Transverse colon (tissue), 4 donors: ENCODE data around the gene RSPH9.

ENCODE experiments used
- EP300 ChIP-seq: sonication (generic); formaldehyde crosslinking; IDR thresholded peaks from one replicate; pipeline ENCODE4 v1.6.1; 2017; ENCODE audit warnings: antibody characterized with exemption, low read depth
- POLR2A ChIP-seq: fragments of 450-650 bp; IDR thresholded peaks from one replicate; pipeline ENCODE4 v1.6.1; 2016; ENCODE audit warnings: antibody characterized with exemption, mild to moderate bottlenecking, moderate library complexity
- POLR2AphosphoS5 ChIP-seq, 3 donors: sonication (generic); formaldehyde crosslinking; IDR thresholded peaks; one replicate each; pipeline ENCODE4 v1.6.1; 2016; ENCODE audit warnings: antibody characterized with exemption in 3 of 3
- TF ChIP-seq, protein P1 (sequence below), 5 experiments: fragments of 200-600 bp in 3 of 5; fragments of 450-650 bp in 2 of 5; sonication (generic) in 3 of 5; IDR thresholded peaks; 1 replicate in 2 of 5; 2 replicates in 3 of 5; pipeline ENCODE4 v1.5.1; 2016 to 2017; ENCODE audit warnings: antibody characterized with exemption in 5 of 5, inconsistent platforms in 3 of 5, mild to moderate bottlenecking in 2 of 5, moderate library complexity in 1 of 5

DNA sequence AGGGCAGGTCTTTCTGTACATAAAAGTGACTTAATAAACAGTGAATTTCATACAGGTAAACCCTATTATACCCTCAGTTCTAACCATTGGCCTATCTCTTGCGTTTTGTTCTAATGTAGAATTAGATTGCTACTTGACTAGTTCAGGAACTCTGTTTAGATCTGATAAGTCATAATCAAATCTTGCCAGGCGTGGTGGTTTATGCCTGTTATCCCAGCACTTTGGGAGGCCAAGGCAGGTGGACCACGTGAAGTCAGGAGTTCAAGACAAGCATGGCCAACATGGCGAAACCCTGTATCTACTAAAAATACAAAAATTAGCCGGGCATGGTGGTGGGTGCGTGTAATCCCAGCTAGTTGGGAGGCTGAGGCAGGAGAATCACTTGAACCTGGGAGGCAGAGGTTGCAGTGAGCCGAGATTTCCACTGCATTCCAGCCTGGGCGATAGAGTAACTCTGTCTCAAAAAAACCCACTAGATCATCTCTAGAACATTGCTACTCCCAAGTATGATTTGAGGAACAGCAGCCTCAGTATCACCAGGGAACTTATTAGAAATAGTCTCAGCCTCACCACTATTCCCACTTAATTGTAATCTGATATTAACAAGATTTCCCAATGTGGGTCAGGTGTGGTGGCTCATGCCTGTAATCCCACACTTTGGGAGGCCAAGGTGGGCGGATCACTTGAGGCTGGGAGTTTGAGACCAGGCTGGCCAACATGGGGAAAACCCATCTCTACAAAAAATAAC is 27.9 kb upstream of the RSPH9 start:
- TF ChIP-seq, protein P1, sequence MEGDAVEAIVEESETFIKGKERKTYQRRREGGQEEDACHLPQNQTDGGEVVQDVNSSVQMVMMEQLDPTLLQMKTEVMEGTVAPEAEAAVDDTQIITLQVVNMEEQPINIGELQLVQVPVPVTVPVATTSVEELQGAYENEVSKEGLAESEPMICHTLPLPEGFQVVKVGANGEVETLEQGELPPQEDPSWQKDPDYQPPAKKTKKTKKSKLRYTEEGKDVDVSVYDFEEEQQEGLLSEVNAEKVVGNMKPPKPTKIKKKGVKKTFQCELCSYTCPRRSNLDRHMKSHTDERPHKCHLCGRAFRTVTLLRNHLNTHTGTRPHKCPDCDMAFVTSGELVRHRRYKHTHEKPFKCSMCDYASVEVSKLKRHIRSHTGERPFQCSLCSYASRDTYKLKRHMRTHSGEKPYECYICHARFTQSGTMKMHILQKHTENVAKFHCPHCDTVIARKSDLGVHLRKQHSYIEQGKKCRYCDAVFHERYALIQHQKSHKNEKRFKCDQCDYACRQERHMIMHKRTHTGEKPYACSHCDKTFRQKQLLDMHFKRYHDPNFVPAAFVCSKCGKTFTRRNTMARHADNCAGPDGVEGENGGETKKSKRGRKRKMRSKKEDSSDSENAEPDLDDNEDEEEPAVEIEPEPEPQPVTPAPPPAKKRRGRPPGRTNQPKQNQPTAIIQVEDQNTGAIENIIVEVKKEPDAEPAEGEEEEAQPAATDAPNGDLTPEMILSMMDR (IDR thresholded peaks at IDR 0.05), result no peak
- TF ChIP-seq POLR2AphosphoS5 (IDR thresholded peaks at IDR 0.05) (no peak), POLR2A (no peak), EP300 (no peak)
